HG03565 (cell line): ENCODE measurements around the gene B3GAT3.
"Not testable (repeated sequence)": the region's sequence is repeated elsewhere in the genome, so short reads cannot be mapped to it uniquely, and the experiment has no call there.

Experiments used
- ATAC-seq: cut with Tn5 transposase; IDR thresholded peaks from one replicate; pipeline ENCODE4 v1.9.1; 2021; ENCODE audit warnings: mild to moderate bottlenecking, moderate library complexity; ENCODE audit not compliant: unreplicated experiment

B3GAT3 gene

GRCh38 chr11:62580959-62581715, 40.6 kb downstream of the B3GAT3 start:
- ATAC-seq, result no peak

GRCh38 chr11:62579252-62579651, 42.5 kb downstream of the B3GAT3 start:
- no peak for ATAC-seq

GRCh38 chr11:62578541-62578940, 43.2 kb downstream of the B3GAT3 start:
- ATAC-seq, result no peak

- ATAC-seq, result no peak
Observed at GRCh38 chr11:62577046-62577714, 44.6 kb downstream of the B3GAT3 start.

GRCh38 chr11:62575837-62576236, 45.9 kb downstream of the B3GAT3 start:
- ATAC-seq, result no peak

GRCh38 chr11:62575156-62575555, 46.6 kb downstream of the B3GAT3 start:
- no peak for ATAC-seq

GRCh38 chr11:62574363-62575071, 47.3 kb downstream of the B3GAT3 start:
- peak; percentile 2 for ATAC-seq

- peak; percentile 85 for ATAC-seq
Observed at GRCh38 chr11:62573592-62574362, 48.0 kb downstream of the B3GAT3 start, which contains the start of gene EEF1G. Gene EEF1G, minus strand, starts transcription at chr11:62573891. Its CDS starts 49 bp downstream, at chr11:62573842.

GRCh38 chr11:62573006-62573591, 48.7 kb downstream of the B3GAT3 start:
- ATAC-seq, result no peak

- ATAC-seq, result no peak
Observed at GRCh38 chr11:62572431-62572830, 49.4 kb downstream of the B3GAT3 start.

GRCh38 chr11:62571493-62571892, 50.3 kb downstream of the B3GAT3 start:
- not testable (repeated sequence) for ATAC-seq

- ATAC-seq, result not testable (repeated sequence)
Observed at GRCh38 chr11:62570903-62571302, 50.9 kb downstream of the B3GAT3 start.

GRCh38 chr11:62569611-62570010, 52.2 kb downstream of the B3GAT3 start:
- ATAC-seq, result no peak

- ATAC-seq, result no peak
Observed at GRCh38 chr11:62567018-62567633, 54.7 kb downstream of the B3GAT3 start.

- no peak for ATAC-seq
Observed at GRCh38 chr11:62566247-62566646, 55.5 kb downstream of the B3GAT3 start.
